HFFc6 (cell line): ENCODE measurements around the gene RS1. TPM values are rescaled to one million over a fixed set of nuclear protein-coding genes. Genes with fewer than 3 reads are reported as not detected.
A peak's percentile ranks its signal among the peaks of the same experiment; 100 is the strongest.

Source experiments
- DNase-seq: peaks from one replicate; pipeline ENCODE4 v3.0.0-alpha.2; 2018
- H3K27ac Mint-ChIP-seq: 2 replicates; pipeline ENCODE4 v1.8.0; 2020; ENCODE audit warnings: mild to moderate bottlenecking, mixed read lengths
- H3K27me3 Mint-ChIP-seq: 2 replicates; pipeline ENCODE4 v1.8.0; 2021; ENCODE audit warnings: mild to moderate bottlenecking, moderate library complexity, mixed read lengths; ENCODE audit not compliant: insufficient read depth
- H3K36me3 Mint-ChIP-seq: 2 replicates; pipeline ENCODE4 v1.8.0; 2021; ENCODE audit warnings: low read depth, mixed read lengths
- H3K4me1 Mint-ChIP-seq: 2 replicates; pipeline ENCODE4 v1.8.0; 2020; ENCODE audit warnings: low read depth, mixed read lengths
- H3K4me3 Mint-ChIP-seq: 2 replicates; pipeline ENCODE4 v1.8.0; 2020; ENCODE audit warnings: mild to moderate bottlenecking, moderate library complexity, mixed read lengths
- H3K9me3 Mint-ChIP-seq: 2 replicates; pipeline ENCODE4 v1.8.0; 2020; ENCODE audit warnings: mild to moderate bottlenecking, mixed read lengths
- total RNA-seq, 6 experiments: library from RNA; stranded (reverse); fragmentation: NEBNext Ultra II Directional; extraction: Animal tissue kit (Norgen Biotek cat#: 25700); gene quantifications; 2 replicates in 1 of 6; 3 replicates in 5 of 6; pipeline ENCODE4 v1.2.3, GENCODE V29; 2021
- TF ChIP-seq, protein P1 (sequence below): fragments of 200-600 bp; sonication (generic); IDR thresholded peaks from 2 replicates; pipeline ENCODE4 v1.5.0; 2021; ENCODE audit warnings: antibody characterized with exemption, mild to moderate bottlenecking

Gene RS1
- total RNA-seq, 6 experiments from 2014 or later = not detected

- Mint-ChIP-seq H3K27me3 (peaks cover 6% of the 10 kb centered on the region), H3K27ac (no peak overlapping the region), H3K4me1 (no peaks in the 10 kb centered on the region), H3K9me3 (no peaks in the 10 kb centered on the region), H3K4me3 (no peak overlapping the region), H3K36me3 (no peaks in the 10 kb centered on the region)
- TF ChIP-seq, protein P1, sequence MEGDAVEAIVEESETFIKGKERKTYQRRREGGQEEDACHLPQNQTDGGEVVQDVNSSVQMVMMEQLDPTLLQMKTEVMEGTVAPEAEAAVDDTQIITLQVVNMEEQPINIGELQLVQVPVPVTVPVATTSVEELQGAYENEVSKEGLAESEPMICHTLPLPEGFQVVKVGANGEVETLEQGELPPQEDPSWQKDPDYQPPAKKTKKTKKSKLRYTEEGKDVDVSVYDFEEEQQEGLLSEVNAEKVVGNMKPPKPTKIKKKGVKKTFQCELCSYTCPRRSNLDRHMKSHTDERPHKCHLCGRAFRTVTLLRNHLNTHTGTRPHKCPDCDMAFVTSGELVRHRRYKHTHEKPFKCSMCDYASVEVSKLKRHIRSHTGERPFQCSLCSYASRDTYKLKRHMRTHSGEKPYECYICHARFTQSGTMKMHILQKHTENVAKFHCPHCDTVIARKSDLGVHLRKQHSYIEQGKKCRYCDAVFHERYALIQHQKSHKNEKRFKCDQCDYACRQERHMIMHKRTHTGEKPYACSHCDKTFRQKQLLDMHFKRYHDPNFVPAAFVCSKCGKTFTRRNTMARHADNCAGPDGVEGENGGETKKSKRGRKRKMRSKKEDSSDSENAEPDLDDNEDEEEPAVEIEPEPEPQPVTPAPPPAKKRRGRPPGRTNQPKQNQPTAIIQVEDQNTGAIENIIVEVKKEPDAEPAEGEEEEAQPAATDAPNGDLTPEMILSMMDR = no peak
- DNase-seq = no peak
Observed at GRCh38 chrX:18676470-18676869, 4.6 kb upstream of the RS1 start.

DNA sequence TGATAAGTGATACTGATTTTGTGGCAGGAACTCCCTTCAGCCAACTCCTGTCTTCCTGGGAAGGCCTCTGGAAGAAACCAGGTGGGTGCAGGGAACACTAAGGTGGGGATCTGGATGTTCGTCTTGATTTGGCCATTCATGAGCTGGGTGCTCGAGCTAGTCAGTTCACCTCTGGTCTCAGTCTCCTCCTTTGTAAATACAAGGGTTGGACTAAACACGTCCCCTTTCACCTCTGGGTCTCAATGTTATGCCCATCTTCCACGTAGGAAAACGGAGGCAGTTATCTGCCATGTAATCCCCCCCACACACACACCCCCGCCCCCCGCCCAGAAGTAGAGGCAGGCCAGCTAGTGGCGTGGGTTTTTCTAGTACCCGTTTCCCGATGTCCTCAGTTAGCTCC lies 4.1 kb upstream of the RS1 start:
- Mint-ChIP-seq H3K4me1 (no peaks in the 10 kb centered on the region), H3K4me3 (no peak overlapping the region), H3K9me3 (no peaks in the 10 kb centered on the region), H3K27me3 (peaks cover 6% of the 10 kb centered on the region), H3K27ac (no peak overlapping the region), H3K36me3 (no peaks in the 10 kb centered on the region)
- TF ChIP-seq, protein P1 = no peak
- DNase-seq = no peak

GRCh38 chrX:18674788-18675735 lies 3.2 kb upstream of the RS1 start:
- peaks cover 8% of the 10 kb centered on the region for H3K27me3 Mint-ChIP-seq
- TF ChIP-seq, protein P1 = no peak
- DNase-seq = peak; percentile 55
- H3K36me3 Mint-ChIP-seq = no peaks in the 10 kb centered on the region
- 0 out of 2 replicates have a peak overlapping the region, but pooled peaks have one; percentile 13 for H3K27ac Mint-ChIP-seq
- no peaks in the 10 kb centered on the region for H3K4me1 Mint-ChIP-seq
- no peaks in the 10 kb centered on the region for H3K9me3 Mint-ChIP-seq
- H3K4me3 Mint-ChIP-seq = peak overlapping the region; percentile 81

DNA sequence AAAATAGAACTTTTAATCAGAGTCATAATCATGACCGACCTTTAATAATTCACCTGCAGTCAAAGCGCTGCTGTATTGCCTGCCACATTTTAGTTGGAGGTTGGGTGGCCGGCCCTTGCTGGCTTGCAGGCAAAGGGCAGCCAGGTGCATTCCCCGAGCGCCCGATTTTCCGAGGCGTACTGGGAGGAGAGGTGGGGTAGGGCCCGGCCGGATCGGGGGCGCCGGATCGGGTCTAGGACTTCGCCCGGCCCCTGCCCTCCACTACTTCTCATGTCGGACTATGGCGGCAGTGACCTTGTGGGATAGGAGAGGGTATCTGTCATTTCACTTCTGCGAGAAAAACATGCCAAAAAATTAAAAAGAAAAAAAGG lies 2.5 kb upstream of the RS1 start:
- H3K27ac Mint-ChIP-seq = no peak overlapping the region
- no peak for DNase-seq
- TF ChIP-seq, protein P1 = no peak
- no peaks in the 10 kb centered on the region for H3K36me3 Mint-ChIP-seq
- H3K4me1 Mint-ChIP-seq = no peaks in the 10 kb centered on the region
- peaks cover 8% of the 10 kb centered on the region for H3K27me3 Mint-ChIP-seq
- no peaks in the 10 kb centered on the region for H3K9me3 Mint-ChIP-seq
- H3K4me3 Mint-ChIP-seq = peak overlapping the region; percentile 81

DNA sequence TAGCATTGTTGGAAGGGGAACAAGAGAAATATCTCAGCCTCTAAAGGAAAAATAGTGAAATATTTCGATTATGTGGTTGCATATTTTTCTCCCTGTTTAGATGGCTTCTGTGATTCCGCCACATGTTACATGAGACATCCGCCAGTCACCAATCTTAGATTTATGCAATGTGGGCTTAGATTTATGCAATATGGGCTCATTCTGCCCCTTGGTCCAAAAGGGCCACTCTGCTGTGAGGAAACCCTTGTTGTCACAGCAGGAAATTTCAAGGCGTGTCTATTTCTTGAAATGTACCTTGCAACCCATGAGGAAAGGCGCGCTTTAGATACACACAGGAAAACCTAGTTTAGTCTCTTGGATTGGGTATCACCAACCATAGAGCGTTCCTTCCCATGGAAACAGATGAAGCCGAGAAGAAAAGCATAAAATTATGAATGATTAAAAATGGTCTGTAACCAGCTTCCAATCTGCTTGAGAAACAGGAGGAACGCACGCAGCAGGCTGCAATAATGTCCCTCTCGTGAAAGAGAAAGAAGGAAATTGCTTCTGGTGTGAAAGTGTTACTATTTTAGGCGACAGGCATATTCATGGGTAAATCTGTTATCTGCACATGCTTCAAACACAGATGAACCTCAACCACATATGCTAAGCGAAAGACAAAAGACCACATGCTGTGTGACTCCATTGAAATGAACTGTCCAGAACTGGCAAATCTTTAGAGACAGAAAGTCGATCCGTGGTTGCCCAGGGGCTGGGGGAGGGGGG lies 3.7 kb downstream of the RS1 start:
- TF ChIP-seq, protein P1 = no peak
- Mint-ChIP-seq H3K27me3 (peaks cover 5% of the 10 kb centered on the region), H3K9me3 (no peaks in the 10 kb centered on the region; the same call in 1 of the 2 replicates), H3K36me3 (no peaks in the 10 kb centered on the region), H3K27ac (no peak overlapping the region), H3K4me1 (peaks cover 6% of the 10 kb centered on the region; the same call in 1 of the 2 replicates), H3K4me3 (peak overlapping the region; percentile 41; the same call in 1 of the 2 replicates)
- DNase-seq = no peak
